Measurements from ENCODE around the gene RNASEL.
A peak's percentile ranks its signal among the peaks of the same experiment; 100 is the strongest.

RNASEL gene

DNA sequence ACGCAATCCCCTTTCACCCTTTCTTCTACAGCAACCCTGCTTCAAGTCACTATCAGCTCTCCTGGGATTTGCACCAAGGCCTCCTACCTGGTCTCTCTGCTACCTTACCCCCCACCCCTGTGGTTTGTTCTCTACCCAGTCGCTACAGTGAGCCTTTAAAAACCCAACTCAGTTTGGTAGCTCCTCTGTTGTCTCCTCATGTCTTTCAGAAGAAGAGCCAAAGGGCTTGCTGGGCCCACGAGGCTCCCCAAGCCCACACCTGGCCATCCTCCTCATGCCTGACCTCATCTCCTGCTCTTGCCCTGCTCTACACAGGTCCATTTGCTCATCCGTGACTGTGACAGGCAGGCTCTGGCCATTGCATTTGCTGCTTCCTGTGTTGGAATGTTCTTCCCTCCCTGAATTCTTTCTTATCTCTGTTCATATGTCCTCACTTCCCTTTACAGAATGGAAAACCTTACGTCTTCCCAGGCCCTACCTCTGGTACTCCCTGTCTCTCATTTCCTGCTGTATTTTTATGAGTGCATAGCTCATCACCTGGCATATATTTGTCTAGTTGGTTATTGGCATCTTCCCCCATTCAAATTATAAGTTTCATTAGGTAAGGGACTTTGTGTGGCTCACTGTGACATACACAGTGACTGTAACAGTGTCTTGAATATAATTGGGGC lies 11.8 kb upstream of the RNASEL start:
- no peak for DNase-seq (ENCODE audit: low read depth)

DNA sequence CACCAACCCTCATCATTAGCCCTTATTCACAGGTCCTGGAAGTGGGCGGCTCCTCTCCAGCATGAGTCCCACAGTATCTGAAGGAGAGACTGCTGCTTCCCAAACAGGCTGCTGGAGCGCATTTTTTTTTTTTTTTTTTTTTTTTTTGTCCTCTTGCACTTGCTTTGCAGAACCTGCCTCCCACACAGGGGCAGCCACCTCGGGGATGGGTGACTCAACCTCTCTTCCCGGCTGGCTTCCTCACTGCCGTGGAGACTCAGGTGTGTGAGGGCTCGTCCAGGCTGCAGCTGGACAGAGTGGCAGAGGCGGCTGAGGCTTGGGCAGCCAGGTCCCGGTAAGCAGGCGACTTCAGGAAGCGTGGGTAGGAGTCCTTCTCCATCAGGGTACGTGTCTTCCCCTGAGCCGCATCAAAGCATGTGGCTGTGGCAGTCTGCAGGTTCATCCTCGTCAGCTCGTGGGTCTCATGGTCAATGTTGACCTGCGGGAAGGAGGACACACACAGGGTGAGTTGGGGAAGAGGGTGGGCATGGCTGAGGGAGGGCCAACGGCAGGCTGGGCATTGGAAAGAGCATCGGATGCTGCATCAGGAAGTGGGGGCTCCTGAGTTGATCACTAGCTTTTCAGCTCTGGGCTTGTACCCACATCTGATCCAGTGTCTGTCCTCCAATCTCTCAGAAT lies 11.1 kb upstream of the RNASEL start:
- DNase-seq (ENCODE audit: low read depth), result no peak

DNA sequence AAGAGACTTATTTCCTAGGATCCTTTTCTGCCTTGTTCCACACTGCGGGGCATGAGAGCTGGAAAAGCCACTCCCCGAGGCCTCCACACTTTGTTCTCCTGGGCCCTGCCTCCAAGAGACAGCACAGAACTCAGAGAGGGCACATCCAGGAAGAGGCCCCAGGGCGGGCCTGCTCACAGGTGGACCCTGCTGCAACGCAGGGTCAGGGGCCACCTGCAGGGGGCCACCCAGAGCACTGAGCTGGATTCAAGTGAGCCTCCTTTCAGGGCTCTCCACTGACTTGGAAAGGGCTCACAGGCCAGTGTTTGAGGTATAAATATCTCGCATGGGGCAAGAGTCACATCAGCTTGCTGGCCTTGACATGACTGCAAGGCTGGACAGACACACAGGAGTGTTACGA lies 10.3 kb upstream of the RNASEL start:
- DNase-seq (ENCODE audit: low read depth), result no peak

DNA sequence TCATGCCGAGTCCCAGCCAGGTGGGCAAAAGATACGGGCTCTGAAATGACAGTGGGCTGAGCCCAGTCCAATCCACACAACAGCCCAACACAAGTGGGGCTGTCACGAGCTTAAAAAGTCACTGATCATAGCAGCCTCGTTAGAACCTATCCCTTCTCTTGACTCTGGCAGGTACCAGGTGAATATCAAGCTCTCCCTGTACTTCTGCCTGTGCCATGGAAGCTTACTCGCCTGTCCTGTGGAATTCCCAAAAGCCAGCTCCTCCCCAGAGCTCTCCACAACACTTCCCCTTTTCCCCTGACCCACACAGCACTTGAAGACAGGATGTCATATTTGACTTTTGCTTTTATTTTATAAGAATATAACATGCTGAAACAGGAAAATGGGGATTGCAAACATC lies 9.2 kb upstream of the RNASEL start:
- DNase-seq (ENCODE audit: low read depth), result no peak

DNA sequence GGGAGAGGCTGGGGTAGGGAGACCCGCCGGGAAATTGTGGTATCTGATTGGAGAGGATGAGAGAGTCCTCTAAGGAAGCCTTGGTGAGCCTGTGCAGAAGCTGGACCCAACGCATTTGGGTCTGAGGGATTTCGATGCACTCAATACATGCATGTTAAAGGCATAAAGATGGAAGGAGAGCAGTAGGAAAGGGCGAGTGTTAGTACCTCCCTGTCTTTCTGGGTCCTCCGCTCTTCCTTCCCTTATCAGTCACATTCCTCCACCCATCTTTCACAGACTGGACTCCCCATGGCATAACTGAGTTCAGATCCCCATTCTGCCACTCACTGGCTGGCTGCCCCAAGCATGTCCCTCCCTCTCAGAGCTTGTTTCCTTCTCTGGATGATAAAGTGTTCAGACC lies 7.9 kb upstream of the RNASEL start:
- no peak for DNase-seq (ENCODE audit: low read depth)

DNA sequence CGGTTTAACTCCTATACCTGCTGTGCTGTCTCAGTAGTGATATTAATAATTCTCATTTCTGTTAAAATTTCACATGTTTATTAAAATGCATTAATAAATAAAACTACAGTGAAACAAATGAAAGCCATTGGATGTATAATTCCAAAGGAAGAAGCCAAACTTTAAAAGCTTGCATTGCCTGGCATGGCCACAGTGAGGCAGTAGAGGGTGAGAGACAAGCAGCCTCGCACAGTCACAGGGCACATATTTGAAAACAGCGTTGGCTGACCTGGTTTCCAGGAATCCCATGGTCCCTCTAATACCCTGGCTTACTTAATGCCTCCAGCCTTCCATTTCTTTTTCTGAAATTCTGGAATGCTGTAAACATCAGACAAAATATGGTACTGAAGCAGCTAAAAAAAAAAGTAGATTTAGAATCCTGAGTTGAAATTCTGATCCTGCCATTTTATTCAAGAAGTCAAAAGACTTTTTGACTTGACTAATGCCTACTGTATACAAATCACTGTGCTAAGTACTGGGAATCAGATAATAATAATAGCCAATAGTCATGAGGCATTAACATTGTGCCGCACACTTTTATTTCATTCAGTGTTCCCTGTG lies 6.7 kb upstream of the RNASEL start:
- DNase-seq (ENCODE audit: low read depth), result peak; percentile 18

DNA sequence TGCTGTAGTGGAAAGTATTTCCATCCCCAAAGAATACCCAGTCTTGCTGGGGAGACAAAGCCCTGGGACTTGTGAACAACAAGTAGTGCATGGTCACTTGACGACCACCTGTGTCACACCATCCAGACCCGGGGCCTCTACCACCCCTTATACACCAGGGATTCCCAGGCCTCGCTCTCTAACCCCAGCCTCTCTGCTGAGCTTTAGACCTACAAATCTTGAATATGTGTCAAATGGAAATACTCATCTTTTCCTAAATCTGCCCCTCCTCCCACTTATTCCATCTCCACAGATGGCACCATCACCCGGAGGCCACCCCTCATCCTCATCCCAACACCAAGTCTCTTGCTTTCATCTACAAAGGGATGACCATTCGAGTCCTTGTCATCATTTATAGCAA lies 875 bp upstream of the RNASEL start:
- DNase-seq (ENCODE audit: low read depth), result no peak

DNA sequence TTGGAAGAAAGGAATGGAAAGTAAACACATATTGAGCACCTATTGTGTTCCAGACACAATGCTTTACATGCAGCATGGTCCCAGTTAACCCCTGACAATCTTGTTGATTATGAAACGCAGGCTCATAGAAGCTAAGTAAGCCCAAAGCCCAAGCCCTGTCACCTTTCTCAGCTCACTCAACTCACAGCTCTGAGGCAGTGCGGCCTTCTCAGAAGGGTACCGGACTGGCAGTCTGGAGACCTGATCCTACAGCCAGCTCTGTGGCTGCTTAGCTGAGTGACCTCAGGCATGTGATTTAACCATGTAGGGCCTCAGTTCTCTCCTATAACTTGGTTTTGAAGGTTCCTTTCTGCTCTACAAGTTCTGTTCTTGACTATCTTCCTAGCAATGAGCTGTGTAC lies 464 bp upstream of the RNASEL start:
- DNase-seq (ENCODE audit: low read depth), result no peak

DNA sequence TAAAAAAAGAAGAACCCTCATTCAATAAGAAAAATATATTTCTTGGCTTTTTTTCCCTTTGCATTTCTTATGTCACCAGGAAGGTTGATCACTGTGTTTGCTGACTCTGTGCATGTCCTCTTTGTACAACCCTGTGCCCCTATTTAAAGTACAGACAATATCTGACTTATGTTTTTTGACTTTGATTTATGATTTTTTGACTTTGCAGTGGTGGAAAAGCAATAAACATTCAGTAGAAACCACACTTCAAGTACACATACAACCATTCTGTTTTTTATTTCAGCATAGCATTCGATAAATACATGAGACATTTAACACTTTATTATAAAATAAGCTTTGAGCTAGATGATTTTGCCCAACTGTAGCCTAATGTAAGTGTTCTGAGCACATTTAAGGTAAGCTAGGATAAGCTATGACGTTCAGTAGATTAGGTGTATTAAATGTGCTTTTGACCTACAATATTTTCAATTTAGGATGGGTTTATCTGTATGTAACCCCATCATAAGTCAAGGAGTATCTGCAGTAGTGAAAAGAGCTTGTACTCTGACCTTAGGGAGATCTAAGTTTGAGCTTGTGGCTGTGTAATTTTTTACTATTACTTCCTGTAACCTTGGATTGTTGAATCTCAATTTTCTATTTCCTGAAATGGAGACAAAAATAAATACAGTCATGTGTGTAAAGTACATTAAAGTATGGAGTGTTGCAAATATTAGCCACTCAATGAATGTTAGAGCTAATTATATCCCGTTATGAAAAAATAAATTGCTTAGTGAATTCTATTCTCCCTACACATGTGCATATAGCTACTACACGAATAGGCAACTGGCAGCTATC lies 1.2 kb downstream of the RNASEL start:
- no peak for DNase-seq (ENCODE audit: low read depth)

DNA sequence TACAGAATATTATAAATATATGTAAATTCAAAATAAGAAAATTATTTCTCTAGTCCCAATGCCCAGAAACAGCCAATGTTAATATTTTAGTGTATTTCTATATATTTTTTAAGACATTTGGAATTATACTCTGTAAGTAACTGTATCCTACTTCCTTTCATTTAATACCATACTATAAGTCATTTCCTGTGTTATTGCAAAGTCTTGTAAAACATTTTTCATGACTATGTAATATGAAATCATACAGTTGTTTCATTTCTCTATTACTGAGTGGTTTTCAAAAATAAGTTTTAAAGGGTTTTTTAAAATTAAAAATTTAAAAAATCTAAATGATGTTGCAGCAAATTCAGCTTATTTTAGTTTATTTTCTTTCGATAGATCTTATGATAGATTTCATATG lies 2.0 kb downstream of the RNASEL start:
- no peak for DNase-seq (ENCODE audit: low read depth)

DNA sequence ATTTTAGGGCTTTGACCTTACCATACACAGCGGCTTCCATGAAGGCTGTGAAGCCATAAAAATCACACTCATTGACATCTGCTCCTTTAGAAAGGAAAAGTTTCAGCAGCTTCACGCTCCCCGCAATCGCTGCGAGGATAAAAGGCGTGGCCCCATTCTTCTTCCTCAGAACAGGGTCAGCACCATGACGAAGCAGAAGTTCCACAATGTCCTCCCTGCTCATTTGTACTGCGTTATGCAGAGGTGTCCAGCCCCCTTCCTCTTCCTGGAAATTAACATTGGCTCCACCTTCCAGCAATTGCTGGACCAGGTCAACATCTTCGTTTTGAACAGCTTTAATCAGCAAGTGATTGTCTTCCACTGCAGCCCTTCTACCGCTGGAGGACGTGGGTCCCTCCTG lies 2.7 kb downstream of the RNASEL start:
- no peak for DNase-seq (ENCODE audit: low read depth)

DNA sequence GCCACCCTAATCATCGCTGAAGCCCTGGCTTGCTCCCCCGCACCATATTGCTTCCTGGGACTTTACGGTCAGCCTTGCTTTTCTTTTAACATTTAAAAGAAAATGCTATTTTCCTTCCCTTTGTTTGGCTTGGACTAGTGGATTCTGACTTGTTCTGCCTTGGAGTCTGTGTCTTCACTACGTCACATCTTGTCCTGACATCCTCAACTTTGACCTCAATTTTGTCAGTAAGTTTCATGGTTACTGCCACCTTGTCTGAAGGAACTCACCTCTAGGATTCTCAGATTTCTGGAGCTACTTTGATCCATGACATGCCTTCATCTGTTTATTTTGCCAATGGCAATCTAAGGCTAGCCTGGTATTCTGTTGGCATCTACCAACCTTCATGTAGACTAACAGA lies 4.3 kb downstream of the RNASEL start:
- DNase-seq (ENCODE audit: low read depth), result no peak

DNA sequence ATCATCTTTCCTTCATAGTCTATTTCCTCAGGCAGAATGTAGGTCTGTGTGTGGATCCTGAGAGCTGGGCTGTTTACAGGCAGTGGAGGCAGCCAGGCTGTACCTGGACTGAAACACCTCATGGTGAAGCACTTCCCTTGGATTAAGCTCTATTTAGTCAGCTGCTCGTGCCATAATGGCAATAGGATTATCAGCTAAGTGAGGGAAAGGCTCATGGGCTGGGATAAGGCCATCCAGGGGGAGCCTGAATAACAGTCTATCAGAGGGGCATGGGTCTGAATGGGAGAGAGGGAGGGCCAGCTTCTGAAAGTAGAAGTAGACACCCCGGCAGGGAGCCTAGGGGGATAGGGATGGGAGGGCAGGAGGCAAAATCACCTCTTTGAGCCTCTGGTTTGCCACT lies 8.3 kb downstream of the RNASEL start:
- no peak for DNase-seq (ENCODE audit: low read depth)

DNA sequence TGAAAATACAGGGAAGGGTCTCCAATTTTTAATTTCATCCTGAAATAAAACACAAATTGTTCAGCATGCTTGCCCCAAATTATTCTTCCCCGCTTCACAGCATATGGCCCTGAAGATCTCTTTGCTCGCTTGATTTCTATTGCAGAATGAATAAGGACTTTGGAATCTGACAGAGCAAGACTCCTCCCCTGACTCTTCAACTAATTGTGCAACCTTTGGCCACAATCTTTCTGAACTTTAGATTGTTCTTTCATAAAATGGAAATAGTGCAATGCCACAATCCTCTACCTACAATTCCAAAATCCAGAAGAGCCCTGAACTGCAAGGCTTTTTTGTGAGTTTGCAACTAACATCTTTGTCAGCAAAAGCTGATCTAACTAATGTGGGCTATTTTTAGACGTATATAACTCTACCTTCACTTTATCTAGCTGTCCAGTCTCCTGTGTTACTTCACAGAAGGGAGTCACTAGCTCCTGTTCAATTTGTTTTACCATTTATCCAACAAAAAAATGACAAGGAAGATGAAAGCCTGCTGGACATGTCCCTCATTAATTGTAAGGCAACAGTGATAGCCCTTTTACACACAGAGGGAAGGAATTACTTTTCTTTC lies 13.4 kb downstream of the RNASEL start:
- no peak for DNase-seq (ENCODE audit: low read depth)

DNA sequence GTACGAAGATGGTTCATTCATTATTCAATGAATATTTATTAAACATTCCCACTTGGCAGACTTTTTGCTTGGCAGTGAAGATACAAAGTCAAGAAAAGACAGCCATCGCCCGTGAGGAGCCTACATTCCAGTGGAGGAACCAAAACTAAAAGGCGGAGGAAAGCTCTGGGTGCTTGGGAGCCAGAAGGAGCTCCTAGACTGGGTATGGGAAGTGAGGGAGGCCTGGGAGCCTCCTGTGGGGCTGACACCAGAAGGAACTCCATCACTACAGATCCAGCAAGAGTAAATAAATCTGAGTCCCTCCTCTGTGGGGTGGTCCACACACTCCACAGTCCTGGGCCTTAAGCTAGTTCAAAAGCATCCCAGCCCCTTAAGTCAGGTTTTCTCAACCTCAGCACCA lies 14.9 kb downstream of the RNASEL start:
- DNase-seq (ENCODE audit: low read depth), result no peak

DNA sequence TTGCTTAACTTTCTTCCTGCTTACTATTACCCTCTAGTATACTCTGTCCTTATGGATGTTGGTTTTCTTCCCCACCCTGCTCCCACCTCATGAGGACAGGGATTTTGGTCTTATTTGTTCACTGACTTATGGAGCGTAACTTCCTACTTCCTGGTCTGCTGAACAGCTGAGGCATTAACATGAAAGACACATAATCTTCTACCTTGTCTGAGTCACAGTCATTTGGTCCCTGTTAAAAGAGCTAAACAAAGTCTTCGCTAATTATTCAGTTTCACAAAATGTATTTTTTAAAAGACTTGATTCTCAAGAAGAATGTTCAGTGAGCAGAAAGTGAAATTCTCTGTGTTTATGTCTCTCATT lies 18.5 kb downstream of the RNASEL start:
- DNase-seq (ENCODE audit: low read depth), result no peak

DNA sequence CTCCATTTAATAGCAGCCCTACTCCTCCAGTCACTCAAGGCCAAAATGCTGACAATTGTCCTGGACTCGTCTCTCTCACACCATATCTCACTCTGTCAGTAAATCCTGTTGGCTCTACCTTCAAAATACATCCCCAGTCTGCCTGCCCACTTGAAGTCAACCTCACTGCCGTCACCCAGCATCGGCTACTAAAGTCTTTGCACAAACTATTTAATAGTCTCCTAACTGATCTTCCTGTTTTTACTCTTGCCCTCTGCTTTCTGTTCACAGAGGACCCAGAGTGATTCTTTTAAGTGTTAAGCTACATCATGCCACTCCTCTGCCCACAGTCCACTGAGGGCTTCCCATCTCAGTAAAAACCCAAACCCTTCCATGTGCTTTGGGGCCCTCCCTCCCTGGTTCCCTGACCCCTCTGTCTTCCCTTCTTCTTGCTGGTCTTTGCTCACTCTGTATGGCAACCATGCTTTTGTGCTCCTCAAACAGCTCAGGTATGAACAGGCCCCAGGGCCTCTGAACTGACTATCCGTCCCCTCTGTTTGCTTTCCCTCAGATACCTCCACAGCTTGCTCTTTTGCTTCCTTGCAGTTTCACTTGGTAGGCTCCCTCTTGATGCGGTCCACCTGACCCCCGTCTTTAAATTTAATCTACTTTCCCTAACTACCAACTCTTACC lies 19.0 kb downstream of the RNASEL start:
- no peak for DNase-seq (ENCODE audit: low read depth)

DNA sequence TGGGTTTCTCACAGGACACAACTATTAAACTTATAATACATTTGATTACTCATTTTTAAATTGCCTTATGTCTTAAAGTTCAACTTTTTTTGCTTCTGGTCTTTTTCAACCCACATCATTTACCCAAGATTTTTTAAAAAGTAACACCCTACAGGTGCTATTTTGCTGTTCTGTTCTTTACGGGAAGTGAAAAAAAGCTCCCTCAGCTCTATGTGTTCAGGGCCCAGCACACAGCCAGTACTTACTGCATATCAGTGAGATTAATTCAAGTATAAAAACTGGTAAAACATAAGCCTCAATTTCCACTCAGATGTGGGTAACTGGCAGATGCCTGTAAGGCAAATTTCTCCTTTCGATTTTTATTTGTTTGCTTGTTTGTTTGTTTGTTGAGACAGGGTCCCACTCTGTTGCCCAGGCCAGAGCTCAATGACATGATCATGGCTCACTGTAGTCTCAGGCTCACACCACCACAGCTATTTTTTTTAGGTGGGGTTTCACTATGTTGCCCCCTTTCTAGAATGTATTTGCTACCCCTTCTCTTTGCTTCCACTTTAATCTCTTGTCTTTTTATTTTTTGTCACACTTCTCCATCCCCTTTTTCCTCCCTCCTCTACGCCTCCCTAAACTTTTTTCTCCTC lies 20.3 kb downstream of the RNASEL start:
- DNase-seq (ENCODE audit: low read depth), result no peak

DNA sequence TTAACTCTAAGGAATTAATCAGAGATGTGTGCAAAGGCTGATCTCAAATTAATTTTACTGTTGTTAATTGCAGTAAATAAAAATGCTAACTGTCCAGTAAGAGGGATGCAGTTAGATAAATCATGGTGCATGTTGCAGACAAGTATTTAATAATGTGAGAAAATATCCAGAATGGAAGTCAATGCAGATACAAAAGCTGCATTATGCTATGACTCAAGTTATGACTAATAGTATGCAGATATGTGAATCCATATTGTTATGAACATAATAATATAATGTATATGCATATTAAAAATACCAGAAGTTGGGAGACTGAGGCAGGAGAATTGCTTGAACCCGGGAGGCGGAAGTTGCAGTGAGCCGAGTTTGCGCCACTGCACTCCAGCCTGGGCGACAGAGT lies 21.4 kb downstream of the RNASEL start:
- DNase-seq (ENCODE audit: low read depth), result no peak

DNA sequence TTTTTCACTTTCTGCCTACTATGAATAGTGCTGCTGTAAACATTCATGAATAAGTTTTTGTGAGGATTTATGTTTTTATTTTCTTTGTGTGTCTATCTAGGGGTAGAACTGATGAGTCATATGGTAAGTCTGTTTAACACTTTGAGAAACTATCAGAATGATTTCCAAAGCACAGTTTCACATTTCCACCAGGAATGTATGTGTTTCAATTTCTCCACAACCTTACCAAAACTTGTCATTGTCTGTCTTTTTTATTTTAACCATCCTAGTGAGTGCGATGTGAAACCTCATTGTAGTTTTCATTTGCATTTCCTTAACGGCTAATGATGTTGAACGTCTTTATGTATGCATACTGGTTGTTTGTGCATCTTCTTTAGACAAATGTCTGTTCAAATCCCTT lies 23.5 kb downstream of the RNASEL start:
- no peak for DNase-seq (ENCODE audit: low read depth)

DNA sequence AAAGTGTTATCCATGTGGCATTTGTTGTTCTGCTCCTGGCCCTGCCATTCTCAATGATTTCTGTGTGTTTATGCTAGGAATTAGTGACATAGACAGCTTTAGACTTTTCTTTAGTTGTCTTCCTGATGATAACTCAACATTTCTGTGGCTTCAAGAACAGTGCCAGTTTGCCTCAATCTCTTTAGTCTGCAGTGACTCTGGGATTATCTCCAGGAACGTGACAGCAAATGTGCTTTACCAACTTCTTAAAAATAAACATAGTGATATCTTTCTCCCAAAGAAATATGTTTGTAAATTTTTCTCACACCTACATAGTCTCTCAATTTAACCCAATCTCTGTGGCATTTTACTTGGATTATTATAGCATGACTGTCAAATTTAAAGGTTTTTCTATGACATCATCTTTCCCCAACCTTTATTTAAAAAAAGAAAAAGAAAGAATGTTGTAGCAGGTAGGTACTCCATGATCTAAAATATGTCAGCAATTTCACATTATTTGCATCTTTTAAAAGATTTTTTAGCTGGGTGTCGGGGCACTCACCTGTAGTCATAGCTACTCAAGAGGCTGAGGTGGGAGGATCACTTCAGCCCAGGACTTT lies 24.6 kb downstream of the RNASEL start:
- no peak for DNase-seq (ENCODE audit: low read depth)
